Fibroblast of lung (primary cell): ENCODE measurements around the gene COMMD7. TPM values are rescaled to one million over a fixed set of nuclear protein-coding genes. Genes with fewer than 3 reads are reported as not detected.

Source experiments
- DNase-seq, 2 donors: peaks; one replicate each; pipeline versions ENCODE4 v3.0.0 to v3.0.0-alpha.2; 2010; ENCODE audit warnings: low read depth in 2 of 2
- H2AFZ ChIP-seq: 2 replicates; pipeline ENCODE4 v1.5.1; 2012; ENCODE audit warnings: low read length, control low read depth, inconsistent platforms
- H3K27ac ChIP-seq: 2 replicates; pipeline ENCODE4 v1.5.1; 2011; ENCODE audit warnings: low read length, control low read depth; ENCODE audit not compliant: insufficient read depth
- H3K27me3 ChIP-seq: 2 replicates; pipeline ENCODE4 v1.5.1; 2011; ENCODE audit warnings: mild to moderate bottlenecking, low read length; ENCODE audit not compliant: control insufficient read depth, insufficient read depth
- H3K36me3 ChIP-seq: 2 replicates; pipeline ENCODE4 v1.5.1; 2011; ENCODE audit warnings: low read length; ENCODE audit not compliant: control insufficient read depth, insufficient read depth
- H3K4me1 ChIP-seq: 2 replicates; pipeline ENCODE4 v1.5.1; 2011; ENCODE audit warnings: low read length; ENCODE audit not compliant: control insufficient read depth, insufficient read depth; ENCODE audit errors: extremely low read depth
- H3K4me2 ChIP-seq: 2 replicates; pipeline ENCODE4 v1.5.1; 2011; ENCODE audit warnings: low read length, control low read depth; ENCODE audit not compliant: insufficient read depth; ENCODE audit errors: extremely low read depth
- H3K4me3 ChIP-seq, 4 experiments: fragments of 200-600 bp in 1 of 4; sonication (generic) in 1 of 4; replicated peaks in 1 of 4; 2 replicates each; pipeline ENCODE4 v1.5.1; 2011 to 2016; ENCODE audit warnings: low read length in 4 of 4, low read depth in 3 of 4, mild to moderate bottlenecking in 3 of 4, control low read depth in 2 of 4, inconsistent platforms in 1 of 4, mixed read lengths in 1 of 4; ENCODE audit not compliant: insufficient read depth in 1 of 4; ENCODE audit errors: control extremely low read depth in 1 of 4
- H3K79me2 ChIP-seq: 2 replicates; pipeline ENCODE4 v1.5.1; 2012; ENCODE audit warnings: mild to moderate bottlenecking, low read length, inconsistent platforms; ENCODE audit not compliant: control insufficient read depth, insufficient read depth
- H3K9ac ChIP-seq: 2 replicates; pipeline ENCODE4 v1.5.1; 2011; ENCODE audit warnings: mild to moderate bottlenecking, low read length, control low read depth; ENCODE audit not compliant: insufficient read depth
- H3K9me3 ChIP-seq: 2 replicates; pipeline ENCODE4 v1.5.1; 2012; ENCODE audit warnings: low read depth, low read length; ENCODE audit not compliant: control insufficient read depth, insufficient read depth
- H4K20me1 ChIP-seq: 2 replicates; pipeline ENCODE4 v1.5.1; 2011; ENCODE audit warnings: low read length; ENCODE audit not compliant: control insufficient read depth, insufficient read depth; ENCODE audit errors: extremely low read depth
- EZH2 ChIP-seq: IDR thresholded peaks from 2 replicates; pipeline ENCODE4 v1.5.1; 2012; ENCODE audit warnings: low read length, control low read depth, mild to moderate bottlenecking; ENCODE audit errors: missing control alignments
- polyA plus RNA-seq, 2 donors: library from polyadenylated mRNA; depleted of rRNA in 1 of 2; stranded (reverse) in 1 of 2; unstranded in 1 of 2; fragments of >200 nt; gene quantifications; 2 replicates each; pipeline ENCODE4 v1.2.1, GENCODE V29; 2011 to 2012; ENCODE audit warnings: missing spikeins in 1 of 2
- total RNA-seq: library from RNA; depleted of rRNA; stranded (reverse); fragments of >200 nt; gene quantifications from 2 replicates; pipeline ENCODE4 v1.2.1, GENCODE V29; 2014
- TF ChIP-seq, protein P1 (sequence below), 2 donors: IDR thresholded peaks in 1 of 2; conservative IDR thresholded peaks in 1 of 2; 1 replicate in 1 of 2; 2 replicates in 1 of 2; pipeline ENCODE4 v1.5.1; 2011 to 2012; ENCODE audit warnings: low read length in 2 of 2, control low read depth in 1 of 2, inconsistent platforms in 1 of 2, low read depth in 1 of 2, mild to moderate bottlenecking in 1 of 2

COMMD7 gene
- total and polyA plus RNA-seq, 2 donors (not counting 1 experiment from before 2014, with no cell fraction given) = 39.6 to 68.5 TPM

GRCh38 chr20:32761831-32762753 is 18.8 kb upstream of the COMMD7 start, which contains the start of gene DNMT3B:
Gene DNMT3B, plus strand, starts transcription at chr20:32762385. Its CDS starts 17,939 bp downstream, at chr20:32780324.
- peak within 1 kb of the TSS; percentile 62 for H2AFZ ChIP-seq
- H3K27me3 ChIP-seq = no peaks in the 10 kb centered on the region
- H3K9me3 ChIP-seq = no peaks in the 10 kb centered on the region
- peaks cover 3% of the 10 kb centered on the region for H3K79me2 ChIP-seq
- H3K27ac ChIP-seq = no peak within 1 kb of the TSS
- no peaks in the 10 kb centered on the region for H3K36me3 ChIP-seq
- H3K4me2 ChIP-seq = peak within 1 kb of the TSS; percentile 94
- peak; percentile 74 to 79 for DNase-seq
- no peaks in the 10 kb centered on the region for H4K20me1 ChIP-seq
- peak within 1 kb of the TSS; percentile 67 for H3K9ac ChIP-seq
- TF ChIP-seq, protein P1, sequence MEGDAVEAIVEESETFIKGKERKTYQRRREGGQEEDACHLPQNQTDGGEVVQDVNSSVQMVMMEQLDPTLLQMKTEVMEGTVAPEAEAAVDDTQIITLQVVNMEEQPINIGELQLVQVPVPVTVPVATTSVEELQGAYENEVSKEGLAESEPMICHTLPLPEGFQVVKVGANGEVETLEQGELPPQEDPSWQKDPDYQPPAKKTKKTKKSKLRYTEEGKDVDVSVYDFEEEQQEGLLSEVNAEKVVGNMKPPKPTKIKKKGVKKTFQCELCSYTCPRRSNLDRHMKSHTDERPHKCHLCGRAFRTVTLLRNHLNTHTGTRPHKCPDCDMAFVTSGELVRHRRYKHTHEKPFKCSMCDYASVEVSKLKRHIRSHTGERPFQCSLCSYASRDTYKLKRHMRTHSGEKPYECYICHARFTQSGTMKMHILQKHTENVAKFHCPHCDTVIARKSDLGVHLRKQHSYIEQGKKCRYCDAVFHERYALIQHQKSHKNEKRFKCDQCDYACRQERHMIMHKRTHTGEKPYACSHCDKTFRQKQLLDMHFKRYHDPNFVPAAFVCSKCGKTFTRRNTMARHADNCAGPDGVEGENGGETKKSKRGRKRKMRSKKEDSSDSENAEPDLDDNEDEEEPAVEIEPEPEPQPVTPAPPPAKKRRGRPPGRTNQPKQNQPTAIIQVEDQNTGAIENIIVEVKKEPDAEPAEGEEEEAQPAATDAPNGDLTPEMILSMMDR (conservative IDR thresholded peaks at IDR 0.05 in 1 of 2, IDR thresholded peaks at IDR 0.05 in 1 of 2; ENCODE audit: low read depth in 1 of 2, low read length in 2 of 2) = peak in 1 of 2 donors; percentile 18
- no peak for TF ChIP-seq EZH2
- peak within 1 kb of the TSS; percentile 59 to 88 (median 72) for H3K4me3 ChIP-seq
- peaks cover 4% of the 10 kb centered on the region for H3K4me1 ChIP-seq

- Histone ChIP-seq H3K27me3 (no peaks in the 10 kb centered on the region), H3K27ac (no peak overlapping the region), H3K9ac (no peak overlapping the region), H3K79me2 (peaks cover 3% of the 10 kb centered on the region), H2AFZ (peak overlapping the region; percentile 56), H3K4me1 (peaks cover 4% of the 10 kb centered on the region), H3K4me3 (peak overlapping the region in 1 of 4 experiments; percentile 88), H4K20me1 (no peaks in the 10 kb centered on the region), H3K9me3 (no peaks in the 10 kb centered on the region), H3K36me3 (no peaks in the 10 kb centered on the region), H3K4me2 (peak overlapping the region; percentile 71)
- TF ChIP-seq, protein P1 (conservative IDR thresholded peaks at IDR 0.05 in 1 of 2, IDR thresholded peaks at IDR 0.05 in 1 of 2; ENCODE audit: low read depth in 1 of 2, low read length in 2 of 2) = no peak
- no peak for TF ChIP-seq EZH2
- DNase-seq = no peak
Measured at GRCh38 chr20:32761417-32761830, 18.2 kb upstream of the COMMD7 start.

GRCh38 chr20:32756156-32756555 is 12.9 kb upstream of the COMMD7 start:
- Histone ChIP-seq H3K79me2 (no peaks in the 10 kb centered on the region), H2AFZ (no peak overlapping the region), H3K4me1 (peaks cover 10% of the 10 kb centered on the region), H4K20me1 (no peaks in the 10 kb centered on the region), H3K9me3 (no peaks in the 10 kb centered on the region), H3K9ac (no peak overlapping the region), H3K27me3 (no peaks in the 10 kb centered on the region), H3K4me2 (no peak overlapping the region), H3K36me3 (no peaks in the 10 kb centered on the region), H3K27ac (no peak overlapping the region), H3K4me3 (no peak overlapping the region)
- TF ChIP-seq, protein P1 (conservative IDR thresholded peaks at IDR 0.05 in 1 of 2, IDR thresholded peaks at IDR 0.05 in 1 of 2; ENCODE audit: low read depth in 1 of 2, low read length in 2 of 2) = no peak
- no peak for TF ChIP-seq EZH2
- no peak for DNase-seq
